Cardiac fibroblast (primary cell): ENCODE measurements around the gene TNPO3.
A peak's percentile ranks its signal among the peaks of the same experiment; 100 is the strongest.

Source experiments
- DNase-seq, 2 donors: peaks; one replicate each; pipeline versions ENCODE4 v3.0.0 to v3.0.0-alpha.2; 2010; ENCODE audit warnings: low read depth in 2 of 2
- H3K4me3 ChIP-seq, 2 donors: replicated peaks in 1 of 2; 1 replicate in 1 of 2; 2 replicates in 1 of 2; pipeline ENCODE4 v1.5.1; 2011; ENCODE audit warnings: low read depth in 2 of 2, low read length in 2 of 2, mild to moderate bottlenecking in 2 of 2, moderate library complexity in 1 of 2
- TF ChIP-seq, protein P1 (sequence below): IDR thresholded peaks from one replicate; pipeline ENCODE4 v1.5.1; 2011; ENCODE audit warnings: low read depth, mild to moderate bottlenecking, low read length, inconsistent platforms

The TNPO3 gene

DNA sequence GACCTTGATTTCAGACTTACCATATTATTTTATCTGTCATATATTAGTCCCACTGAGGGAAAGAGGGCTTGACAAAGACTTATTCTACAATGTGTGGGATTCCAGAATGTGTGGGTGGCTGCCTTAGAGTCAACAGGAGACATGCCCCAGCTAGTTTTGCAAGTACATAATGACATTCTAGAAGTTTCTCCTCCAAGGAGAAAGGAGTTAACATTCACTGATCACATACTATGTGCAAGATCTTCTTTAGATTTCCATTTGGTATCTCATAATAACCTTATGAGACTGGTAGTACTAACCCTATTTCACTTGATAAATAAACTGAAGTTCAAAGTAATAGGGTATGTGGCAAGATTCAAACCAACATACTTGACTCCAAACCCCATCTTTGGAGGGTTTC is 92.0 kb downstream of the TNPO3 start:
- TF ChIP-seq, protein P1, sequence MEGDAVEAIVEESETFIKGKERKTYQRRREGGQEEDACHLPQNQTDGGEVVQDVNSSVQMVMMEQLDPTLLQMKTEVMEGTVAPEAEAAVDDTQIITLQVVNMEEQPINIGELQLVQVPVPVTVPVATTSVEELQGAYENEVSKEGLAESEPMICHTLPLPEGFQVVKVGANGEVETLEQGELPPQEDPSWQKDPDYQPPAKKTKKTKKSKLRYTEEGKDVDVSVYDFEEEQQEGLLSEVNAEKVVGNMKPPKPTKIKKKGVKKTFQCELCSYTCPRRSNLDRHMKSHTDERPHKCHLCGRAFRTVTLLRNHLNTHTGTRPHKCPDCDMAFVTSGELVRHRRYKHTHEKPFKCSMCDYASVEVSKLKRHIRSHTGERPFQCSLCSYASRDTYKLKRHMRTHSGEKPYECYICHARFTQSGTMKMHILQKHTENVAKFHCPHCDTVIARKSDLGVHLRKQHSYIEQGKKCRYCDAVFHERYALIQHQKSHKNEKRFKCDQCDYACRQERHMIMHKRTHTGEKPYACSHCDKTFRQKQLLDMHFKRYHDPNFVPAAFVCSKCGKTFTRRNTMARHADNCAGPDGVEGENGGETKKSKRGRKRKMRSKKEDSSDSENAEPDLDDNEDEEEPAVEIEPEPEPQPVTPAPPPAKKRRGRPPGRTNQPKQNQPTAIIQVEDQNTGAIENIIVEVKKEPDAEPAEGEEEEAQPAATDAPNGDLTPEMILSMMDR = no peak
- no peak overlapping the region for H3K4me3 ChIP-seq
- no peak for DNase-seq

DNA sequence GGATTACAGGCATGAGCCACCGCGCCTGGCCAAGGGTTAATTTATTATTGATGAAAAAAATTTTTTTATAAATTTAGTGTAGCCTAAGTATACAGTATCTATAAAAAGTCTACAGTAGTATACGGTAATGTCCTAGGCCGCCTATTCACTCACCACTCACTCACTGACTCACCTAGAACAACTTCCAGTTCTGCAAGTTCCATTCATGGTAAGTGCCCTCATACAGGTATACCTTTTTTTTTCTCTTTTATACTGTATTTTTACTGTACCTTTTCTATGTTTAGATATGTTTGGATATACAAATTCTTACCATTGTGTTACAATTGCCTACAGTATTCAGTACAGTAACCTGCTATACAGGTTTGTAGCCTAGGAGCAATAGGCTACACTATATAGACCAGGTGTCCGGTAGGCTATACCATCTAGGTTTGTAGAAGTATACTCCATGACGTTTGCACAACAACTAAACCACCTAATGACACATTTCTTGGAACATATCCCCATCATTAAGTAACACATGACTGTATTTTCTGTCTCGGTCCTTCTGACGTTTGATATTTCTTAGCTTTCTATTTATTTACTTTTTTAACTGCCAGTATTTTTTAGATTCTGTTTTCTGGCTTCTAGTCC is 93.8 kb downstream of the TNPO3 start:
- H3K4me3 ChIP-seq = no peak overlapping the region
- no peak for DNase-seq
- TF ChIP-seq, protein P1 = no peak

DNA sequence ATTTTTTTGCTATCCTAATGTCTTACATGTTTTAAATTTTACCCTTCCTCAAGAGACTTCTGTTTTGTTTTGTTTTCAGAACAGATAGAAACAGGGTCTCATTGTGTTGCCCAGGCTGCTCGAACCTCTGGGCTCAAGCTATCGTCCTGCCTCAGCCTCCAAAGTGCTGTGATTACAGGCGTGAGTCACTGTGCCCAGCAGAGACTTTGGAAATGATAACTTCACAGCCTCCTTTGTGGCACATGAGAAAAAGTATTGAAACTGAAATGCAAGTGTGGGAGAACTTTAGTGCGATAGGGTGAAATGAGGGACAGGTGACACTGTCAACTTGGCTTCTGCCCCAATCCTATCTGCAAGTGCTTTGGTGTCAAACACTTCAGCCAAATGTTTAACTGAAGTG is 95.6 kb downstream of the TNPO3 start:
- DNase-seq = no peak
- TF ChIP-seq, protein P1 = no peak
- no peak overlapping the region for H3K4me3 ChIP-seq

DNA sequence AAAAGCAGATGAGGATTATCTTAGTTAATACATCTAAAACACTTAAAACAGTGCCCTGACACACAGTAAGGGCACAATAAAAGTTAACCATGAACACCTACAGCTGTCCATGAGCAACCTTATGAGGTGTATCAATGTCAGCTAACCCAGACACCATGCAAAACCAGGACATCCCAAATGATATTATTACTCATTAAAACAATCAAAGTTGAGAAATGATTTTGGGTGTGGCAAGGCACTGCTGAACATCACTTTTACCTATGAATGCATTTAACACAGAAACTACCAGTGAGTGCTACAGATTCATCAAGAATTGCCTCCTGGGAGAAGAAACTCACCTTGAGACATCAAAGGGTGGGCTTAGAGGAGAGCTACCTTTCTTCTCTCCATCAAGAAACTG is 98.9 kb downstream of the TNPO3 start:
- no peak overlapping the region for H3K4me3 ChIP-seq
- TF ChIP-seq, protein P1 = no peak
- DNase-seq = no peak

DNA sequence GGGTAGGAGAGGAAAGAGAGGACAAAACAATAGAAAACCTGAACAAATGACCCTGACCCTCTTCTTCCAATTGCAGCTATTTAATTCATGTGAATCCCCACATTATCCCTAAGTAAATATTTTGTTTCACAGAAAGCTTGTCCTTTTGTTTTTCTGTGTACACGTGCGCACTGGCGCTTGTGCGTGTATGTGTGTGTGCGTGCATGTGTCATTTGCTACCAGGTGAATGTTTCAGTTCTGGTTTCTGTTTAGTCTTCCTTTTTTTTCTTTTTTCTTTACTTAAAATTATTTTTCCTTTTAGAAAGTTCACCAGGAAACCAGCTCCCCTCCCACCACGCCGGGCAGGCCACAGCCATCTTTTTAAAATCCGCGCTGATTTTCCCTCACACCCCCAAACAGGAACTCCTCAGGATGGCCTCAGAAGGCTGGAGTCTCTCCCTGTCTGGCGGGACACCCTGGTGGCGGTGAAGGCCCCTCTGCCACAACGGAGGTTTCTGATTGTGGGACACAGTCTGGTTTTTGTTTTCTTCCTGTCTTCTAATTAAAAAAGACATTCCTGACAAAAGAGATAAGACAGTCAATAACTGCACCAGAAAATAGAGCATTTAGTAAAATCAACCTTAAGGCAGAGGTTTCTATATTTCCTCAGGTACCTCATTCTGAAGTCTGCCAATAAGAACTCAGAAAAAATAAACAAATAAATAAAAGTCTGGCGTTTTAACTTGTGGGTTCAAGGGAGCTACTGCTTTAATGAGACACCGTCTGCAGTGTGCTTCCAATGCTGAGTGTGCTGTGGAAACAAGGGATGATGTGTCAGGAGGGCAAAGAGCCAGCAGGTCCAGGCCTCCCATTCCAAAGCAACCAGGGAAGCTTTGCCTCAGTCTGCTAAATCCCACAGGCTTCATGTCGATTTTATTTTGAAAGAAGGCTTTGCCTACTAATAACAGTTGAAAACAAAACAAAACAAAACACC is 99.8 kb downstream of the TNPO3 start:
- TF ChIP-seq, protein P1 = no peak
- peak; percentile 56 to 67 for DNase-seq
- H3K4me3 ChIP-seq = no peak overlapping the region

DNA sequence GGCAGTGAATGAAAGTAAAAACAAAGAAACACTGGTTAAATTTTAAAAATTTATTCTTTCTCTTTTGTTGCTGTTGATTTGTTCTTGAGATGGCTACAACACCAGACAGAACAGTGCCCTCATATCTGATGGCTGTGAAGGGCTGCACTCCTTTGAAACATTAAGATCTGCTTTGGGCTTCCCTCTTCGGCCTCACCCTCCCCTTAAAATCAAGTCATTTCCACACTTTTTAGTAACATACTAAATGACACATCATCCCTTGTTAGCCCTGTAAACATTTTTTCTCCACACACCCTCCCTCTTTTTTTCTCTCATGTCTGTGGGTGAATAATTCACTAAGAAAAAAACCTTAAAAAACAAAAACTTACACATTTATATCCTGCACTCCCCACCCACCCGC is 100.8 kb downstream of the TNPO3 start:
- H3K4me3 ChIP-seq = no peak overlapping the region
- TF ChIP-seq, protein P1 = no peak
- no peak for DNase-seq
